Mammary epithelial cell (primary cell): ENCODE results near the gene MAP2K7.

Experiments used
- EZH2 ChIP-seq: IDR thresholded peaks from 2 replicates; pipeline ENCODE4 v1.6.1; 2012; ENCODE audit warnings: low read length, inconsistent platforms, borderline replicate concordance
- TF ChIP-seq, protein P1 (sequence below), 2 donors: IDR thresholded peaks in 1 of 2; conservative IDR thresholded peaks in 1 of 2; 2 replicates each; pipeline ENCODE4 v1.5.1; 2011 to 2012; ENCODE audit warnings: inconsistent platforms in 2 of 2, low read length in 2 of 2, mild to moderate bottlenecking in 2 of 2, control low read depth in 1 of 2, low read depth in 1 of 2; ENCODE audit not compliant: insufficient read depth in 1 of 2; ENCODE audit errors: extremely low read depth in 1 of 2

DNA sequence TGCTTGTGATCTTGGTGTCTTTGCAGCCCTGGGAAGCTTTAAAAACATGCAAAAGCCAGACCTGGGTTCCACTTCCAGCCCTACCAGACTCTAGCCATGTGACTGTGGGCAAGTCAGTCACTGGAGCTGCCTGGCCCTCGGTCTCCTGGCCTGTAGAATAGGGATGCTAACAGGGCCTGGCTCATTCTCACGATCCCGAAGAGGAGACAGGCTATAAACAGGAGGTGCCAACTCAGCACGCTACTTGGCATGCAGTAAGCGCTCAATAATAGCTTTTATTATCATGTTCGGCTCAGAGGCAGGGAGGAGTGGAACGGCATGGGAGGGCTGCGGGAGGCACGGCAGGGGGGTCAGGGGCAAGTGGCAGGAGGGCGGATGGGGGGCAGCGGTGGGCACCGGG, 20.6 kb downstream of the MAP2K7 start:
- TF ChIP-seq, protein P1, sequence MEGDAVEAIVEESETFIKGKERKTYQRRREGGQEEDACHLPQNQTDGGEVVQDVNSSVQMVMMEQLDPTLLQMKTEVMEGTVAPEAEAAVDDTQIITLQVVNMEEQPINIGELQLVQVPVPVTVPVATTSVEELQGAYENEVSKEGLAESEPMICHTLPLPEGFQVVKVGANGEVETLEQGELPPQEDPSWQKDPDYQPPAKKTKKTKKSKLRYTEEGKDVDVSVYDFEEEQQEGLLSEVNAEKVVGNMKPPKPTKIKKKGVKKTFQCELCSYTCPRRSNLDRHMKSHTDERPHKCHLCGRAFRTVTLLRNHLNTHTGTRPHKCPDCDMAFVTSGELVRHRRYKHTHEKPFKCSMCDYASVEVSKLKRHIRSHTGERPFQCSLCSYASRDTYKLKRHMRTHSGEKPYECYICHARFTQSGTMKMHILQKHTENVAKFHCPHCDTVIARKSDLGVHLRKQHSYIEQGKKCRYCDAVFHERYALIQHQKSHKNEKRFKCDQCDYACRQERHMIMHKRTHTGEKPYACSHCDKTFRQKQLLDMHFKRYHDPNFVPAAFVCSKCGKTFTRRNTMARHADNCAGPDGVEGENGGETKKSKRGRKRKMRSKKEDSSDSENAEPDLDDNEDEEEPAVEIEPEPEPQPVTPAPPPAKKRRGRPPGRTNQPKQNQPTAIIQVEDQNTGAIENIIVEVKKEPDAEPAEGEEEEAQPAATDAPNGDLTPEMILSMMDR (conservative IDR thresholded peaks at IDR 0.05 in 1 of 2, IDR thresholded peaks at IDR 0.05 in 1 of 2; ENCODE audit: extremely low read depth in 1 of 2, insufficient read depth in 1 of 2, low read depth in 1 of 2, low read length in 2 of 2) = no peak
- no peak for TF ChIP-seq EZH2
